ENCODE data around the gene NEMP2. TPM values are rescaled to one million over a fixed set of nuclear protein-coding genes. Genes with fewer than 3 reads are reported as not detected.

The NEMP2 gene
- total and polyA plus RNA-seq, 2 of the 8 experiments (the other 6 are each of a cell fraction or from before 2014, with no cell fraction given), result 3.1 to 5.3 TPM

Small RNA genes lying within 50 kb of the gene (small RNA-seq; reads per million reads assigned to genes)
- not detected for gene RN7SKP179 (ENCODE audit: insufficient read depth)

Other genes starting within 250 kb of the NEMP2 start
- gene HIBCH, start 214.9 kb downstream of the NEMP2 start, total RNA-seq (2021; fragmentation: NEBNext Ultra II Directional; extraction: Animal tissue kit (Norgen Biotek cat#: 25700)), result 30.7 and 31.8 TPM in 2 replicates
- gene HIBCH, start 214.9 kb downstream of the NEMP2 start, polyA plus RNA-seq (2011; rRNA removed), result 4.7 and 7.5 TPM in 2 replicates
- gene INPP1, start 191.1 kb downstream of the NEMP2 start, total RNA-seq (2021; fragmentation: NEBNext Ultra II Directional; extraction: Animal tissue kit (Norgen Biotek cat#: 25700)), result 2.5 and 3.0 TPM in 2 replicates
- 0.83 and 0.88 TPM in 2 replicates for gene INPP1, start 191.1 kb downstream of the NEMP2 start, polyA plus RNA-seq (2011; rRNA removed)
- gene MFSD6, start 126.4 kb downstream of the NEMP2 start, total RNA-seq (2021; fragmentation: NEBNext Ultra II Directional; extraction: Animal tissue kit (Norgen Biotek cat#: 25700)), result 5.1 and 6.3 TPM in 2 replicates
- 1.8 and 2.7 TPM in 2 replicates for gene MFSD6, start 126.4 kb downstream of the NEMP2 start, polyA plus RNA-seq (2011; rRNA removed)
- 28.2 and 28.6 TPM in 2 replicates for gene NAB1, start 114.4 kb upstream of the NEMP2 start, total RNA-seq (2021; fragmentation: NEBNext Ultra II Directional; extraction: Animal tissue kit (Norgen Biotek cat#: 25700))
- 8.5 and 21.9 TPM in 2 replicates for gene NAB1, start 114.4 kb upstream of the NEMP2 start, polyA plus RNA-seq (2011; rRNA removed)

Data from H1 (cell line).